GM08714 (cell line): Measurements from ENCODE around the gene PLXNB2.

Experiments
- H3K4me3 ChIP-seq: fragments of 200-500 bp; sonication (Bioruptor generic); 2 replicates; pipeline ENCODE4 v1.5.1; 2014; ENCODE audit warnings: mild to moderate bottlenecking, low read length, inconsistent platforms
- ZNF274 ChIP-seq: IDR thresholded peaks from 2 replicates; pipeline ENCODE4 v1.6.1; 2012; ENCODE audit warnings: mild to moderate bottlenecking, low read depth, low read length

The PLXNB2 gene

DNA sequence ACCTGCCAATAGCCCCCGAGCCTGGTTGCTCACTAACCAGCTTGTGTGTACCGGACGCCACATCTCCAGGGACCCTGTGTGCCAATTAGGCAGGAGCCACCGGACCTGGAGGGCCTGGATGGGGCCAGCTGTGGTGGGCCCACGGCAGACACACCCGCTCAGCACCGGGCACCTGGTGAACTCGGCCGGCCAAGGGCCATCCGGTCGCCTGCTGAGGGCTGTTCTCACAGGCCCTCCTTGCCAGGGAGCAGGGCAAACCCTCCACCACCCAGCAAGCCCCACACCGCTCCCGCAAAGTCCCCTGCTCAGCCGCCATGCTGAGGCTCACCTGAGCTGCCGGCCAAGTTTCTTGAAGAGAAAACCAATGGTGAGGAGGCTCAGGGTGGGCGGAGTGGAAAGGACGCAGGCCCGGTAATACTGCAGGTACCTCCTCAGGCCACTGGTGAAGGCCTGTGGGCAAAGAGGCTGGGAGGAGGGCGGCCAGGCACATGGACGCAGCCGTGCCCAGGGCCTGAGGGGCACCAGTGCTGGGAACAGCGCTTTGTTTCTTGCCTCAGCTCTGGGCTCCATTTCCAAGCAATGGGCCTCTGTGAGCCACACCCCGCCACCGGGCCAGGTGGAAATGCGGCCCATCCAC lies 79.7 kb downstream of the PLXNB2 start:
- no peak for TF ChIP-seq ZNF274
- H3K4me3 ChIP-seq, result no peak overlapping the region

DNA sequence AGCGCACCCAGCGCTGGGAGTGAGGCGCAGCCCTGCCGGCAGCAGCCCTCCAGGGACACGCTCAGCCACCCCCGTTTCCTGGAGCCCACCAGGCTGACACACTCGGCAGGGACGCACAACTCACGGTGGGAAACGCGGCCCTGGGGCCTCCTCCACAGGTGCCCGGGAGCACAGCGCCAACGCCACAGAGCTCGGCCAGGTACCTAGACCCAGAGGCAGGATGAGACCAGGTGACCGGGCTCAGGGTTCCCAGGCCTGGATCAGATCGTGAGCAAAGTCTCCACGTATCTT lies 80.6 kb downstream of the PLXNB2 start:
- no peak overlapping the region for H3K4me3 ChIP-seq
- TF ChIP-seq ZNF274, result no peak

DNA sequence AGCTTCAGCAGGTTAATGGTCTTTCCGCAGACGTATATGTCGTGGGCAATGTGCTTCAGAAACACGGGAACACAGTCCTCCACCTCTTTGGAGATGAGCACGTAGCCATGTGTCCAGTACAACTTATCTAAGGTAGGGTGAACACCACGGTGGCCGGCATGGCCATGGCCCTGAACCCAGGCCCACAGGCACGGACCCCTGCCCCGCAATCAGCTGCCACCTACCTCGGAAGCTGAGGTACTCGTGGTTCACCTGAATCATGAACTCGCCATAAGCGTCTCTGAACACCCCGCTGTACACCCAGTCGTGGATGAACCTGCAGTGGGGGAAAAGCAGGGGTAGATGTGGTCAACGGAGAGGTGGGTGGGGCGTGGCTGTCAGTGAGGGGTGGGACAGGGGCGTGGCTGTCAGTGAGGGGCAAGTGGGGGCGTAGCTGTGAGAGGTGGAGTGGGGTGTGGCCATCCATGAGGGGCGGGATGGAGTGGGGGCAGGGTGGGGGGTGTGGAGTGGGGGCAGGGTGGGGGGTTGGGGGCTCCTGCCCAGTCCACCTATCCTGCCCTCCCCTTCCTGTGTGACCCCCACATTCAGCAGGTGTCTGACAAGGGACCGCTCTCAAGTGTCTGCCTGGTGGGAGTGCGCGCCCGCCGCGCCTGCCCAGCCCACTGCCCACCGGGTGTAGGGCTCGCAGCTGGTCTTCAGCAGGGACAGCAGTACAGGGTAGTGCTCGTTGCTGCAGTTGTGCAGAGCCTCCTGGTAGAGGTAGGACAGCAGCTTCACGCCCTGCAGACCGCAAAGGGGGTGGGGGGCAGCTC lies 81.2 kb downstream of the PLXNB2 start:
- H3K4me3 ChIP-seq, result no peak overlapping the region
- no peak for TF ChIP-seq ZNF274

DNA sequence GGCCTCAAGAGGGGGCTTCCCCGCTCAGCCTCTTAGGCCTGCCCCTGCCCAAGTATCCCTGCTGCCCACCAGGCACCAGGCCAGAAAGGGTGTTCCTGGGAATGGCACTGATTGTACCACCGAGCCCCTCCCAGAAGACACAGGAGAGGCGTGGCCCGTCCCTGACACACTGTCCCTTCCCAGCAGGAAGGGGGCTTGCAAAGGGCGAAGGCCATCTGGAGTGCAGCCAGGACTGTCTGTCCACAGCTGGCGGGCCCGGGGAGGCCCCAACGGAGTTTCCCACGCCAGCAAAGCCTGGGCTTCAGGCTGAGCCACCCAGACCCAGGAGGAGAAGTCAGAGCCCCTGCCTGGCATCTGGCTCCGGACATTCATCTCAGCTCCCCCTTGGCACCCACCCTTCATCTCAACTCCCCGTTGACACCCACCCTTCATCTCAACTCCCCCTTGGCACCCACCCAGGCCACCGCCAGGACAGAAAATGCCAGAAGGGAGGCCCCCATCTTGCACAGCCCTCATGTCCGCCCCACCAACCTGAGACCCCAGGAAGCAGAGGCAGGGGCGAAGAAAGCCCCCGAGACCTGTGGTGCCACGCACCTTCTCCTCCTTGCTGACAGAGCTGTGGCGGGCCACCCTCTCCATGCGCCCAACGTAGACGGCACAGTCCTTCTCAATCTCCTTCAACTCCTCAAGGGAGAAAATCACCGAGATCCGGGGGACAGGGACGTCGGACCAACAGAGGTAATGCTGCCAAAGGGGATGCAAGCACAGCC lies 82.1 kb downstream of the PLXNB2 start:
- no peak for TF ChIP-seq ZNF274
- H3K4me3 ChIP-seq, result no peak overlapping the region
